GM19397 (cell line): ENCODE results near the gene EEF1AKMT3.
"Not testable (repeated sequence)": the region's sequence is repeated elsewhere in the genome, so short reads cannot be mapped to it uniquely, and the experiment has no call there.

Experiments used
- ATAC-seq: cut with Tn5 transposase; IDR thresholded peaks from one replicate; pipeline ENCODE4 v1.9.1; 2021; ENCODE audit warnings: mild to moderate bottlenecking, moderate library complexity; ENCODE audit not compliant: unreplicated experiment

EEF1AKMT3 gene

GRCh38 chr12:57815177-57816000 is 43.0 kb downstream of the EEF1AKMT3 start:
- no peak for ATAC-seq

- ATAC-seq: no peak
Measured at GRCh38 chr12:57816001-57816854, 43.8 kb downstream of the EEF1AKMT3 start.

GRCh38 chr12:57816855-57817151 is 44.4 kb downstream of the EEF1AKMT3 start:
- ATAC-seq: no peak

GRCh38 chr12:57817261-57817989 is 45.0 kb downstream of the EEF1AKMT3 start:
- ATAC-seq: no peak

- not testable (repeated sequence) for ATAC-seq
Measured at GRCh38 chr12:57817990-57818331, 45.5 kb downstream of the EEF1AKMT3 start.

- not testable (repeated sequence) for ATAC-seq
Measured at GRCh38 chr12:57820119-57820518, 47.7 kb downstream of the EEF1AKMT3 start.

GRCh38 chr12:57821015-57821414 is 48.6 kb downstream of the EEF1AKMT3 start:
- not testable (repeated sequence) for ATAC-seq

GRCh38 chr12:57821474-57822214 is 49.2 kb downstream of the EEF1AKMT3 start:
- no peak for ATAC-seq

GRCh38 chr12:57822392-57823130 is 50.1 kb downstream of the EEF1AKMT3 start:
- ATAC-seq: no peak

GRCh38 chr12:57823131-57823907 is 50.9 kb downstream of the EEF1AKMT3 start:
- ATAC-seq: no peak

- no peak for ATAC-seq
Measured at GRCh38 chr12:57823908-57824640, 51.7 kb downstream of the EEF1AKMT3 start.

- no peak for ATAC-seq
Measured at GRCh38 chr12:57825451-57825850, 53.0 kb downstream of the EEF1AKMT3 start.

GRCh38 chr12:57826400-57826799 is 54.0 kb downstream of the EEF1AKMT3 start:
- ATAC-seq: no peak

- no peak for ATAC-seq
Measured at GRCh38 chr12:57826966-57827365, 54.6 kb downstream of the EEF1AKMT3 start.

- no peak for ATAC-seq
Measured at GRCh38 chr12:57829025-57829777, 56.8 kb downstream of the EEF1AKMT3 start.

GRCh38 chr12:57830393-57830792 is 58.0 kb downstream of the EEF1AKMT3 start:
- no peak for ATAC-seq
